Right lobe of liver (tissue), 4 donors: ENCODE results near the gene PTPRN2.

ENCODE experiments used
- POLR2A ChIP-seq: fragments of 450-650 bp; IDR thresholded peaks from one replicate; pipeline ENCODE4 v1.6.1; 2017; ENCODE audit warnings: antibody characterized with exemption, mild to moderate bottlenecking
- TF ChIP-seq, protein P1 (sequence below), 4 donors: fragments of 200-600 bp in 3 of 4; fragments of 450-650 bp in 1 of 4; IDR thresholded peaks; one replicate each; pipeline versions ENCODE4 v1.5.1 to v1.8.0; 2016 to 2022; ENCODE audit warnings: antibody characterized with exemption in 4 of 4, mild to moderate bottlenecking in 2 of 4
- donor health status: DM: no; HTN: no; CAD: no.
- donor health status: DM: no; HTN: no; CAD: no.
- donor health status: DM: no; HTN: yes; CAD: no.

DNA sequence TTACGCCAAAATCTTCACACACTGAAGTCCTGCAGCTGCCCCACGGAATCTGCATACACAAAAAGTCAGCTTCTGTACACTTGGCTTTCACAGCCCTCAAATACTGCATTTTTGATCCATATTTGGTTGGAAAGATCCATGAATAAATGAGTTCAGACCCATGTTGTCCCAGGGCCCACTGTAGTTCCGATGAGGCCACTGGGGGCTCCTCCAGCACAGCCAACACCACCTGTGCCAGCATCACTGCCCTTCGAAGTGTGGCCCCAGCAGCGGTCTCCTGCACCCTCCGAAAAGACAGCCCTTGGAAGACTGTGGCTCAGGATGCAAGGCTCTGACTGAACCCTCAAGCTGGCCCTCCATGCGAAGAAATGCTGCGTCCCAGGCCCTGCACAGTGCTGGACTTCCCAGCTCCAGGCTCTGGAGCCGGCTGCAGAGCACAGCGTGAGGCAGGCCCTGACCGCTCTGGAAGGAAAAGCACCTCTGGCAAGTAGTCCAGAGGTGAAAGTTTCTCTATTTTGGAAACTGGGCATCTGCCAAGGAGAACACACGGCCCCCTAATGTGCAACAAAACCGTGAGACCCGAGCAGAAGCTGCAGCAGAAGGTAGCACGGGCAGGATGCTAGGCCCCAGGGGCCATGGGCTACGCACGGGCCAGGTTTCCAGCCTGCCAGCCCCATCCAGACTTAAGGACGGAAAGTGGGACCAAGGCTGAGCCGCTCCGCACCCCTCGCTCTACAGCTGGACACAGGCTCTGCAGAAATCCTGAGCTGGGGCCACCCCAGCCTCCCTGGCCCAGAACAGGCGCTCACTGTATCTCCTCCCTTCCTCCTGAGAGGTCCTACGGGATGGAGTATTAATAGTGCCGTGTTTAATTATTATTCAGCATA is 62.6 kb downstream of the PTPRN2 start:
- TF ChIP-seq, protein P1, sequence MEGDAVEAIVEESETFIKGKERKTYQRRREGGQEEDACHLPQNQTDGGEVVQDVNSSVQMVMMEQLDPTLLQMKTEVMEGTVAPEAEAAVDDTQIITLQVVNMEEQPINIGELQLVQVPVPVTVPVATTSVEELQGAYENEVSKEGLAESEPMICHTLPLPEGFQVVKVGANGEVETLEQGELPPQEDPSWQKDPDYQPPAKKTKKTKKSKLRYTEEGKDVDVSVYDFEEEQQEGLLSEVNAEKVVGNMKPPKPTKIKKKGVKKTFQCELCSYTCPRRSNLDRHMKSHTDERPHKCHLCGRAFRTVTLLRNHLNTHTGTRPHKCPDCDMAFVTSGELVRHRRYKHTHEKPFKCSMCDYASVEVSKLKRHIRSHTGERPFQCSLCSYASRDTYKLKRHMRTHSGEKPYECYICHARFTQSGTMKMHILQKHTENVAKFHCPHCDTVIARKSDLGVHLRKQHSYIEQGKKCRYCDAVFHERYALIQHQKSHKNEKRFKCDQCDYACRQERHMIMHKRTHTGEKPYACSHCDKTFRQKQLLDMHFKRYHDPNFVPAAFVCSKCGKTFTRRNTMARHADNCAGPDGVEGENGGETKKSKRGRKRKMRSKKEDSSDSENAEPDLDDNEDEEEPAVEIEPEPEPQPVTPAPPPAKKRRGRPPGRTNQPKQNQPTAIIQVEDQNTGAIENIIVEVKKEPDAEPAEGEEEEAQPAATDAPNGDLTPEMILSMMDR (IDR thresholded peaks at IDR 0.05) = no peak
- no peak for TF ChIP-seq POLR2A
